Measurements from ENCODE around the gene MRFAP1L1. TPM values are rescaled to one million over a fixed set of nuclear protein-coding genes. Genes with fewer than 3 reads are reported as not detected.

MRFAP1L1 gene
- total RNA-seq, 4 donors from 2014 or later: 56.9 to 99.9 (median 71.7) TPM

GRCh38 chr4:6672131-6672530 is 37.5 kb downstream of the MRFAP1L1 start:
- Histone ChIP-seq H3K36me3 (no peaks in the 10 kb centered on the region), H3K4me1 (peaks cover 13 to 18% of the 10 kb centered on the region in 2 donors), H3K9me3 (no peaks in the 10 kb centered on the region), H3K27me3 (no peaks in the 10 kb centered on the region), H3K4me3 (no peak overlapping the region), H3K27ac (no peak overlapping the region)
- intact Hi-C loops (cut with DNase I; ENCODE audit: low total_unique reads): no loop called here
- TF ChIP-seq POLR2A (IDR thresholded peaks at IDR 0.05) (no peak), CTCF (IDR thresholded peaks at IDR 0.05) (no peak)
- no peak for DNase-seq

- Histone ChIP-seq H3K27ac (no peak overlapping the region), H3K36me3 (no peaks in the 10 kb centered on the region), H3K9me3 (no peaks in the 10 kb centered on the region), H3K4me1 (peaks cover 8 to 14% of the 10 kb centered on the region in 2 donors), H3K27me3 (no peaks in the 10 kb centered on the region), H3K4me3 (no peak overlapping the region)
- no peak for DNase-seq
- TF ChIP-seq POLR2A (IDR thresholded peaks at IDR 0.05): no peak
- TF ChIP-seq CTCF (IDR thresholded peaks at IDR 0.05): no peak
- intact Hi-C loops (cut with DNase I; ENCODE audit: low total_unique reads): no loop called here
Observed at GRCh38 chr4:6671648-6672047, 38.0 kb downstream of the MRFAP1L1 start.

- Histone ChIP-seq H3K27me3 (no peaks in the 10 kb centered on the region), H3K4me1 (peaks cover 0 to 10% of the 10 kb centered on the region in 2 donors), H3K36me3 (no peaks in the 10 kb centered on the region), H3K27ac (no peak overlapping the region), H3K9me3 (no peaks in the 10 kb centered on the region), H3K4me3 (no peak overlapping the region)
- intact Hi-C loops (cut with DNase I; ENCODE audit: low total_unique reads): no loop called here
- DNase-seq: no peak
- TF ChIP-seq POLR2A (IDR thresholded peaks at IDR 0.05) (no peak), CTCF (IDR thresholded peaks at IDR 0.05) (no peak)
Observed at GRCh38 chr4:6668391-6668790, 41.3 kb downstream of the MRFAP1L1 start.

DNA sequence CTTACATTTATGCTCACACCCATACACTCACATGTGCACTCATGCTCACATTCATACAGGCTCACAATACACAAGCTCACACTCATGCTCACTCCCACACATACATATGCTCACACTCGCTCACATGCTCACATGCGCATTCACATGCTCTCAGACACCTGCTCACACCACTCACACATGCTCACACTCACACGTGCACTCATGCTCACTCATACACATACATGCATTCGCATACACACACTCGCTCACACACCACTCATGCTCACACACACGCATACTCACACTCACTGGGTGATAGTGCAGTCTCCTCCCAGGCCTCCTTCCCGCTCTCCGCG is 44.4 kb downstream of the MRFAP1L1 start:
- DNase-seq: no peak
- intact Hi-C loops (cut with DNase I; ENCODE audit: low total_unique reads): no loop called here
- Histone ChIP-seq H3K27me3 (no peaks in the 10 kb centered on the region), H3K9me3 (no peaks in the 10 kb centered on the region), H3K27ac (no peak overlapping the region), H3K4me3 (no peak overlapping the region), H3K4me1 (peaks cover 0 to 10% of the 10 kb centered on the region in 2 donors), H3K36me3 (no peaks in the 10 kb centered on the region)
- no peak for TF ChIP-seq CTCF (IDR thresholded peaks at IDR 0.05)
- no peak for TF ChIP-seq POLR2A (IDR thresholded peaks at IDR 0.05)

DNA sequence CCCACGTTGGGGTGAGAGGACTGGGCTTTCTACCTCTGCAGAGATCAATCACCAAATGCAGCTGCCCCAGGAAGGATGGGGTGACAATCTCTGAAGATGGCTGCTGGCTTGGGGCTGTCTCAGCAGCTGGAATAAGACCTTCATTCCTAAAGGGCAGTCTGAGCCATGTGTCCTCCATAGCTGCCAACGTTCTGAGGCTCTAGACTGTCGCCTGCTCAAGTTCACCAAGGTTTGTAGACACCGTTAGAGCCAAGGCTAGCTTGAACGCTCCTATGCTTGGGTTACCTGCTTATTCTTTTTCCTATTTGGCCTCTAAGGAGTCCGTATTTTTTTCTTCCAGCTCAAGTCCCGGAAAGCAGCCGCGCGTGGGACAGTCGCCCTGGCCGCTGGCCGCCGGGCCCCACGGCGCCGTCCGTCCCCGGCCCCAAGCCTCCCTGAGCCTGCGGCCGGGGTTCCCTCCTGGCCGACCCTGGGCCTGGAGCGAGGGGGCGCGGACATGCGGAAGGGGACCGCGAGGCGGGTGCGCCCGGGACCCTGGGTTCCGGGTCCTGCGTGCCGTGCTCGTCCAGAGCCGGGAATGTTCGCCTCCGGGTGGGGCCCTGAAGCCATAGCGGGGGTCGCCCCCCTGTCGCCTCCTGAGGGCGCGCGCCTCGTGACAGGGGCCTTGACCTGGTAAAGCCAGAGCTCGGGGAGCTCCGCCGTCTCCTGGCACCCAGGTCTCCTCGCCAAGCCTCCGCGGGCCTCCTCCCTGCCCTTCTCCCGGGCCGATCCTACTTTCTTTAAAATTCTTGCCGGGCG is 45.9 kb downstream of the MRFAP1L1 start:
- peaks cover 0 to 16% of the 10 kb centered on the region in 2 donors for H3K4me1 ChIP-seq
- no peak for TF ChIP-seq POLR2A (IDR thresholded peaks at IDR 0.05)
- no peak for TF ChIP-seq CTCF (IDR thresholded peaks at IDR 0.05)
- H3K27ac ChIP-seq: peak overlapping the region in 1 of 2 donors; percentile 4
- no peak for DNase-seq
- no peaks in the 10 kb centered on the region for H3K36me3 ChIP-seq
- H3K27me3 ChIP-seq: no peaks in the 10 kb centered on the region
- intact Hi-C loops (cut with DNase I; ENCODE audit: low total_unique reads): no loop called here
- H3K9me3 ChIP-seq: no peaks in the 10 kb centered on the region
- peak overlapping the region; percentile 26 to 35 for H3K4me3 ChIP-seq

Measured in uterus (tissue), 4 donors.